SHP77 treated with DMSO at 0.1 percent for 48 hours (cell line): Measurements from ENCODE around the gene PRKN.

Experiments
- DNase-seq: peaks from one replicate; lab custom pipeline; 2025; lab: John Stamatoyannopoulos, UW

Gene PRKN

DNA sequence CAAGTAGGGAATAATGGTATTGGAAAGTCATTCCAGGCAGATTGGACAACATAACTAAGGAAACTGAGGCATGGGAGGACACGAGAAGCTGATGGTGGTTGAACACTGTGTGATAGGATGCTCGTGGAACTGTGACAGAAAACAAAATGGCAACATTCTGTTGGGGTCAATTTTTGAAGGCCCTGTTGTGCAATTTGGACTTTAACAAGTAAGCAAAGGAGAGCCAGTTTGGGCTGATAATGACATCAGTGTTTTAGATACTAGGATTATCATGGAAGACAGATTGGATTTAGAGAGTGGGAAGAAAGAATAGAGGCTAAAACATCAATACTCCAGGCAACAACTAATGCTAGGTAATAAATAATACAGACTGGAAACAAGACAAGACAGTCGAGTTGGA lies 53.1 kb downstream of the PRKN start:
- no peak for DNase-seq

DNA sequence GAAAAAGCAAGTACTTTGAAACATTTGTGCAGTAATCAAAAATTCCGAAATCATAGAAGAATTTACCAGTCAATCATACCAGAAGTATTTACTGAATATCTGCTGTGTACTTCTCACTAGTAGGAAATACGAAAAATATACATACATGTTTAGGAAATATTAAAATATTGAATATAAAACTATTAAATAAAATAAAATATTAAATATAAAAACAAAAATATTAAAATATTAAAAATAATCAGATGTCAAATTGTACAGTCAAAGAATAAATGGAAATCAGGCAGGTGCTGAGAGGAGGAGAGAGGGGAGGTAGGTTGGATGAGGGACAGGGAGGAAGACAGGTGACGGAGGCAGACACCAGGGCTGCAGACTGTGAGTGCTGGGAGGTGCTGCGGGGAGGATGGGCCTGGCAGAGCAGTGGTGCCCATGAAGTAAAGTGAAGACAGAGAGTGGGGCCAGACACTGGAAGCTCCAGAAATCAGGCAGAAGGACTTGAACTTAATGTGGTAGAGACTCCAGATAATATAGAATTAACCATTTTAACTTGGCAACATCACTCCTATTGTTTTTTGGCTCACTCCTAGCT lies 55.9 kb downstream of the PRKN start:
- no peak for DNase-seq

DNA sequence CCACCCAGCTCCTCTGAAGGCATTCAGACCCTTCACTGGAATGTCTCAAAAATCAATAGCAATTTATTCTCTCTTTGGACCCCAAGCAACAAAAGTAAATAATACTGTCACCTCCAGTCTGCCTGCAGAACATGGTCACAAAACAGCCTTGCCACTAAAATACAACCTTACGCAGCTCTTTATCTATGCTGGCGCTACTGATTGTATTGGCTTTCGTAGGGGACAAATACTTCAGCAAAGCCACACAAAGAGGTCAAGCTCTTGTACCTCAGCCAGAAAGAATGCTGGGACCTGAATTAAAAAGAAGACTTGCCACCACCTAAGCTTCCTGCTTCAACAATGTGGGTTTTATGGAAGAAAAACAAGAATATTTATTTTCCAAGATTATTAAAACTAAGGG lies 57.2 kb downstream of the PRKN start:
- DNase-seq, result no peak

DNA sequence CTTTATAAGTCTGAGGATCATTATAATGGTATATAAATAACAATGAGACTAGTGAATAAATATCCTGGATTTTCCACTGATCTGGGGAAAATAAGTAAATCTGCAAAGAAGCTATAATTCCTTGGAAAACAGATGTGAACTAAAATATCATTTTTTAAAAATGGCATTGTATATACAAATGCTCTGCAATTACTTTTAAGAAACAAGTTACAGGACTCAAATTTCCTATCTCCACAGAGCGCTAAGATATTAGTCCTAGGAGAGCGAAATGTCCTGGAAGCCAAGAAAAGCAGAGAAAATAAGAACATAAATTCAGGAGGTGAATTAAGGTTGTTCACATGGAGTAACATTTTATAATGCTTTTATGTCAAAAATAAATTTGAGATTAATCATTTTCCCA lies 61.3 kb downstream of the PRKN start:
- no peak for DNase-seq

DNA sequence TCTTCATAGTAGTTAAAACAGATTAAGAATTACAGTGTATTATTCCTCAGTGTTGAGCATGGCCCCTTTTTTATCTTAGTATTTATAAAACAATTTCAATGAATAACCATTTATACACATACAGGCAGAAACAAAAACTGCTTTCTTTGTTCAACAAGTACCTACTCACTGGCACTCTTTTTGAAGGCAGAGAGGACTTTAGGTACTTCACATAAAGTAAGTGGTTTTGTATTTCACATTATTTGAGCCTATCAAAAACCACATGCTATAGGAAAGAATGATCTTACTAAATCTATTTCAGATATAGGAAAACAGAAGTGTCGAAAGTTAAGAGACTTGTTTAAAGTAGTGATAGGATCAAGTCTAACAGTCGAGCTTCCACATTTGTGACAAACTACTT lies 73.8 kb downstream of the PRKN start:
- DNase-seq, result no peak

DNA sequence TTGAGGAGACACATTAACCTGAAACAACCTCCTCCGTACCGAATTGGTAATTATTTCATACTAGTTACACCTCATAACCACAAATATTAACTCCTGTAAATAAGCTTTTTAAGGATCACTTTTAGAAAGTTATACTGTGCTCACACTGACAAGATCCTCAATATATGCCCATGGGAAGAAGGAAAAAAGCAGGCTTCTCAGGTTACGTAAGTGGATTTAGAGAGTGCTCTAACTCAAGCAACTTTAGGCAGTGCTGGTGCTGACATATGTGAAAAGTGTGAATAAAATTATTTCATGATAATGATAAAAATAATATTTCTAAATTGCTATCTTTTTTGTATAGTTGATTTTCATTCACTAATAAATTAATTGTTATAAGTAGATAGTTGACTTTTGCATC lies 76.1 kb downstream of the PRKN start:
- DNase-seq, result no peak

DNA sequence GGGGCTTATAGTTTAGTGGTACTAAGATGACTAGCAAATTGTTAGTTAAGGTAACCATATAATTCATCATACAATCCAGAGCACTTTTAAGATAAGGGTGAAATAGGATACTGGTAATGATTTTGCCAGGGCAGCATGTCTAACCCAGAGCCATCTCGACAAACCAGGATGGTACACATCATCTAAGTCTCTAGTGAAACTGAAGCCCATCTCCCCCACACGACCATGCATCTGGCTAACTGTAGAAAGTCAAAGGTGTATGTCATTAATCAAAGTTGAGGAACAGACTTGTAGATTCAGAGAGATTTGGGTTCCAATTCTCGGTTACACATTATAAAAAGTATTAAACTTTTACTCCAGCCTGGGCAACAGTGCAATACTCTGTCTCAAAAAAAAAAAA lies 78.3 kb downstream of the PRKN start:
- DNase-seq, result no peak

DNA sequence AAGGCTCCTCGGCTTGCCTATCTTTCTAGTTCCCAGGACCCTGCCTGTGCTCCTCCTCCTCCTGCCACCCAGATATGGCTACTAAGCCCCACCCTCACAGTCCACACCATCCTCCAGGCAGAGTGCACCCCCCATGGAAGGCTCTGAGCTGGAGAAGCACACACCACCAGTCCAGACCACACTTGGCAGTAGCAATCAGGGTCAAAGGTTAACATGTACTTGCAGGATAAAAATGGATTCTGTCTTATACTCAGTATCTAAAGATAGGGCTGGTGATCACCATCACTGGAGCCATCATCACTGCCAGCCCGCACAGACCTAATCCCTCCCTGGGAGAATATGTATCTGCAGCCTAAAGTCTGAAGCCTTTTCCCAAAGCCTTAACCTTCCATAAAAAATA lies 83.4 kb downstream of the PRKN start:
- no peak for DNase-seq

GRCh38 chr6:162640756-162641155 lies 86.8 kb downstream of the PRKN start:
- no peak for DNase-seq

- DNase-seq, result no peak
Observed at GRCh38 chr6:162639951-162640350, 87.6 kb downstream of the PRKN start.

GRCh38 chr6:162638931-162639574 lies 88.5 kb downstream of the PRKN start:
- DNase-seq, result no peak

DNA sequence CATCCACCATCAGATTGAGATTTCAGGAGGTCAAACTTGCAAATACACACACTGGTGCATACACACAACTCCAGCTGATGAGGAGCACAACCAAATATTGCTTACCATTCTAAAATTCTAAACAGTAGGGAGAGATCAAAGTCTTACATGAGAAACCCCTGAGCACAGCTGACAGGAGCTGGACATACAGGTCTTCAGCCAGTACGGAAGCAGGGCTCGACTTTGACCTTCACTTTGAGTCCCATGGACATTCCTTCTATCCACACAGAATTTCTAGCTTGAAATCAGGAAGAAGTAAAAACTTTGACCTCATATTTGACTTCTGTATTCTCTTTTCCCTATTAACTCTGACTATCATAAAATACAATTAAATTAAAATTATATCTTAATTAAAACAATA lies 90.2 kb downstream of the PRKN start:
- no peak for DNase-seq

DNA sequence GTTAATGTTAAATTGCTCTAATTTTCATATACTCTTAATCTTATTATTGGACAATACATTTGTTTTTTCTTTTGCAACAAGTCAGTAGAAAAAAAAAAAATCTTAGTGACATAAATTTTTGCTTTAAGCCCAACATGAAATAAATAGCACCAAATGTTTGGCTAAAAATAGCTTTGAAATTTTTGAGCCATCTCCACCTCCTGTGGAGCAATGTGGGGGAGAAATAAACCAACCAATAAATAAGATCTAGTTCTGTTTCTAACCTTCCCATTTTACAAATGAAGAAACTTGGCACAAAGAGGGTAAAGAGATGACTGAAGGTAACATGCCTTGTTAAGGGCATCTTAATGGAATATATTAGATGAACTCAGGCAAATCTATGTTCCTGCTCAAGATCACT lies 91.4 kb downstream of the PRKN start:
- DNase-seq, result no peak

- DNase-seq, result no peak
Observed at GRCh38 chr6:162631546-162631945, 96.0 kb downstream of the PRKN start.

DNA sequence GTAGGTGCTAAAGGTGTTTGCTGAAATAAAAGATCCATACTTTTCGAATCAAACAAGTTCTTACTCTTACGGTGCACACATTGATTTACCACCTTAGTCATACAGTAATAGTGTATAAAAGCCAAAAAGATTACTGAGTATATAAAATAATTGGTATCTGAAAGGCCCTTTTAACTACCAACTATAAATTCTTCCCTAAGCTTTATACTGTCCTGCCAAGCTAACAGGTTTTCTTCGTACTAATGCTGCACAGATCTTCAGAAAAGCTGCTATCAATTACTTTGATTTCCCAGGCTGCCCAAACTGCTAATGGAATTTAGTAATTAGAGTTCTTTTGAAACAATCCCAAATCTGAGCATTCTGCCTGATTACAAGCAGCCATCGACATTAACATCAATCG lies 97.5 kb downstream of the PRKN start:
- DNase-seq, result no peak

GRCh38 chr6:162627825-162628224 lies 99.7 kb downstream of the PRKN start:
- DNase-seq, result no peak

DNA sequence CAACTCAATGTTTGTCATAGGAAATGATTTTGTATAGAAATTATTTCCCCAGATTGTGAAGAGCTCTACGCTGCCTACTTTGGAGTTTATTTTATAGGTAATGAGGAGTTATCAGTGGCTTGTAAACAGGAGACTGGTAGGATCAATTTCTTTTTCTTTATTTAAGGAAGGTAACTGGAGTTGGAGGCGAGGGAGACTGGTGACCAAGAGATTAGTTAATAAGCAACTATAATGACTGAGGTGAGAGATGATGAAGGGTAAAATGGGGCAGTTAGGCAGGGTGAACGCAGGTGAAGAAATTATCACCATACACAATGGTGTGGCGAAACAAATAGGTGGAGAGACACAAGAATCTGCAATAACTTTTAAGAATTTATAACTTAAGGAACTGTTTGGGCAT lies 100.2 kb downstream of the PRKN start:
- DNase-seq, result no peak

DNA sequence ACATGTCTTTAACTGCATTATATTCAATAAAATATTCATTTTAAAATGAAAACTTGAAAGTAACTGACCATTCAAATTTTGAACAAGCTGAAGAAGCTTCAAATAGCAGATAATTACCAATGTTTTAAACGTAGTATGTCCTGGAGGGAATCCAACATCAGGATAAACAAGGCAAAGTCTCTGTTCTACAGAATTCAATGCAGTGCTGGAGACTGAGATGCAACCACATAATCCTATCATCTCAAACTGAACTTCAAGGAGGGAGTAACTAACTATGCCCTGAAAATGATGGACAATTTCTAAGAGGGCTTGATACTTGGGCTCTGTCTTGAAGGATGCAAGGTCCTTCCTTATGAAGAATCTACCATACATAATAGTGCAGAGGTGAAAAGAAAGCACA lies 100.7 kb downstream of the PRKN start:
- DNase-seq, result no peak

DNA sequence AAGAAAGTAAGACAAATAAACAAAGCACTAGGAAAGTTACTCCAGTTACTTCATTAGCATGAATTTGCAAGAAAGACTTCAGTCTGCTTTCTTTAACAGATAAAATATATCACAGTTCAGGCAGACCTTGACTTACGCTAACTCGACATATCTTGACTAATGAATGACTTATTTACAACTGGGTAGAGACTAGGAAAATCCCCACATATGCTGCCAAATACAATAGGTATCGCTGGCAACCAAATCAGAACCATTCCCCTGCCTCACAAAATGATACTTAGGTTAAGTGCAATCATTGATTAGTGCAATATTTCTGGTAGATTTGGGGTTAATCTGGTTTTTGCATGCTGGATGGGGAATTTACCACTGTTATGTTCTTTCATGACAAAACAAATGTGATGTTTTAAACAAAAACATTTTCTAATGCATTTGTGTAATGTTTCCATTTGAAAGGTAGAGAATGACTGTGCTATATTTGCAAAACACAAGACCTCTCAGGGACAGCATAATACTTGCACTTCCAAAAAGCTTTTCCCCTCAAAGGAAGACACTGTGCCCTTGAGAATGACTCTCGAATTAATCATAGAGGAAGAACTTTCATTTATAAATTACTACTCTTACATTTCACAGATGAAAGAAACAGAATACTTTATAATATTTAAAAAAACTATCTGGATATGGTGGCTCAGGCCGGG lies 101.6 kb downstream of the PRKN start:
- no peak for DNase-seq

- DNase-seq, result no peak
Observed at GRCh38 chr6:162622572-162622971, 105.0 kb downstream of the PRKN start.

GRCh38 chr6:162621246-162621645 lies 106.3 kb downstream of the PRKN start:
- DNase-seq, result no peak

GRCh38 chr6:162620073-162620472 lies 107.5 kb downstream of the PRKN start:
- DNase-seq, result no peak

GRCh38 chr6:162618448-162619002 lies 109.0 kb downstream of the PRKN start:
- no peak for DNase-seq
